Upper lobe of left lung (tissue), 4 donors: Measurements from ENCODE around the gene OR5B12.

Experiments
- CTCF ChIP-seq, 6 experiments: fragments of 450-650 bp in 4 of 6; fragments of 200-600 bp in 2 of 6; sonication (generic) in 2 of 6; IDR thresholded peaks; one replicate each; pipeline ENCODE4 v1.5.1; 2016 to 2019; ENCODE audit warnings: antibody characterized with exemption in 6 of 6
- POLR2A ChIP-seq, 4 donors: fragments of 450-650 bp; IDR thresholded peaks; one replicate each; pipeline ENCODE4 v1.5.1; 2016 to 2017; ENCODE audit warnings: antibody characterized with exemption in 4 of 4, mild to moderate bottlenecking in 2 of 4

- no peak for TF ChIP-seq CTCF (IDR thresholded peaks at IDR 0.05)
- TF ChIP-seq POLR2A (IDR thresholded peaks at IDR 0.05) = no peak
Observed at GRCh38 chr11:58446294-58446693, 4.3 kb upstream of the OR5B12 start.
